ENCODE data around the gene LMBRD2. TPM values are rescaled to one million over a fixed set of nuclear protein-coding genes. Genes with fewer than 3 reads are reported as not detected.

The LMBRD2 gene
- total RNA-seq, 4 donors from 2014 or later, result 11.9 to 26.3 (median 12.7) TPM

- no peak for TF ChIP-seq CTCF (IDR thresholded peaks at IDR 0.05; ENCODE audit: low read depth)
Measured at GRCh38 chr5:36066540-36067210, 85.0 kb downstream of the LMBRD2 start, which contains the start of gene UGT3A2. Gene UGT3A2, minus strand, starts transcription at chr5:36066882. Its CDS starts 93 bp downstream, at chr5:36066789.

GRCh38 chr5:36066001-36066539 is 85.6 kb downstream of the LMBRD2 start:
- no peak for TF ChIP-seq CTCF (IDR thresholded peaks at IDR 0.05; ENCODE audit: low read depth)

- no peak for TF ChIP-seq CTCF (IDR thresholded peaks at IDR 0.05; ENCODE audit: low read depth)
Measured at GRCh38 chr5:36060420-36060887, 91.2 kb downstream of the LMBRD2 start.

- no peak for TF ChIP-seq CTCF (IDR thresholded peaks at IDR 0.05; ENCODE audit: low read depth)
Measured at GRCh38 chr5:36059571-36060419, 91.9 kb downstream of the LMBRD2 start.

- no peak for TF ChIP-seq CTCF (IDR thresholded peaks at IDR 0.05; ENCODE audit: low read depth)
Measured at GRCh38 chr5:36058776-36059175, 92.9 kb downstream of the LMBRD2 start.

- no peak for TF ChIP-seq CTCF (IDR thresholded peaks at IDR 0.05; ENCODE audit: low read depth)
Measured at GRCh38 chr5:36057386-36057785, 94.3 kb downstream of the LMBRD2 start.

GRCh38 chr5:36056422-36056821 is 95.3 kb downstream of the LMBRD2 start:
- TF ChIP-seq CTCF (IDR thresholded peaks at IDR 0.05; ENCODE audit: low read depth), result no peak
